Natural killer cell (primary cell): ENCODE measurements around the gene MED13. TPM values are rescaled to one million over a fixed set of nuclear protein-coding genes. Genes with fewer than 3 reads are reported as not detected.

Source experiments
- ATAC-seq, 3 donors: fragments of 150-1000 bp in 2 of 3; fragments of 200-7000 bp in 1 of 3; cut with Tn5 transposase; 1 replicate in 1 of 3; 2 replicates in 2 of 3; pipeline ENCODE4 v1.10.0; 2021; ENCODE audit warnings: mild to moderate bottlenecking in 2 of 3, moderate library complexity in 2 of 3
- DNase-seq, 2 donors: peaks; one replicate each; pipeline versions ENCODE4 v3.0.0 to v3.0.0-alpha.2; 2013 to 2021; ENCODE audit warnings: mixed read lengths in 1 of 2
- H3K27ac ChIP-seq: one replicate; pipeline ENCODE4 v1.5.1; 2013; ENCODE audit warnings: mild to moderate bottlenecking, low read length
- H3K27me3 ChIP-seq: one replicate; pipeline ENCODE4 v1.6.1; 2013; ENCODE audit warnings: low read length; ENCODE audit not compliant: control insufficient read depth, insufficient read depth
- H3K36me3 ChIP-seq: one replicate; pipeline ENCODE4 v1.6.1; 2013; ENCODE audit warnings: low read length; ENCODE audit not compliant: control insufficient read depth, insufficient read depth
- H3K4me1 ChIP-seq: one replicate; pipeline ENCODE4 v1.6.1; 2013; ENCODE audit warnings: low read length; ENCODE audit not compliant: control insufficient read depth, insufficient read depth
- H3K4me3 ChIP-seq: one replicate; pipeline ENCODE4 v1.5.1; 2013; ENCODE audit warnings: low read length
- H3K9me3 ChIP-seq: one replicate; pipeline ENCODE4 v1.6.1; 2013; ENCODE audit warnings: low read length; ENCODE audit not compliant: control insufficient read depth, insufficient read depth
- H3K27ac Mint-ChIP-seq, 2 donors: one replicate each; pipeline ENCODE4 v1.8.0; 2022; ENCODE audit warnings: mild to moderate bottlenecking in 2 of 2, mixed read lengths in 2 of 2, moderate library complexity in 1 of 2
- H3K27me3 Mint-ChIP-seq, 2 donors: one replicate each; pipeline ENCODE4 v1.8.0; 2022; ENCODE audit warnings: low read depth in 2 of 2, mixed read lengths in 2 of 2
- H3K36me3 Mint-ChIP-seq: one replicate; pipeline ENCODE4 v1.8.0; 2022; ENCODE audit warnings: mixed read lengths
- H3K4me1 Mint-ChIP-seq, 2 donors: one replicate each; pipeline ENCODE4 v1.8.0; 2022; ENCODE audit warnings: mixed read lengths in 2 of 2
- H3K4me3 Mint-ChIP-seq: one replicate; pipeline ENCODE4 v1.8.0; 2022; ENCODE audit warnings: mild to moderate bottlenecking, moderate library complexity, mixed read lengths
- H3K9me3 Mint-ChIP-seq, 2 donors: one replicate each; pipeline ENCODE4 v1.8.0; 2022; ENCODE audit warnings: mixed read lengths in 2 of 2
- WGBS: methylation state at CpG from one replicate; pipeline ENCODE4 v1.1.7; 2013; ENCODE audit warnings: missing lambda C conversion rate; ENCODE audit not compliant: insufficient coverage; 5-methylcytosine and 5-hydroxymethylcytosine counted together
- intact Hi-C: fragments of 100-400 bp; cut with micrococcal nuclease; formaldehyde crosslinking; loops from one replicate; pipeline ENCODE4 v1.14.2; 2022
- total RNA-seq, 4 donors: library from RNA; stranded (reverse); fragments of 120-200 nt in 1 of 4; gene quantifications; one replicate each; pipeline versions ENCODE4 v1.2.3 to v1.2.4, GENCODE V29; 2013 to 2022
- TF ChIP-seq, protein P1 (sequence below): fragments of 200-600 bp; IDR thresholded peaks from one replicate; pipeline ENCODE4 v1.8.0; 2022; ENCODE audit warnings: antibody characterized with exemption

MED13 gene
- total RNA-seq, 3 donors from 2014 or later (not counting 1 experiment from before 2014, with no cell fraction given): 107 to 122 (median 116) TPM

GRCh38 chr17:61981323-61981722, 83.8 kb downstream of the MED13 start:
- H3K27ac ChIP-seq: no peak overlapping the region
- ATAC-seq (no peak), DNase-seq (no peak)
- TF ChIP-seq, protein P1, sequence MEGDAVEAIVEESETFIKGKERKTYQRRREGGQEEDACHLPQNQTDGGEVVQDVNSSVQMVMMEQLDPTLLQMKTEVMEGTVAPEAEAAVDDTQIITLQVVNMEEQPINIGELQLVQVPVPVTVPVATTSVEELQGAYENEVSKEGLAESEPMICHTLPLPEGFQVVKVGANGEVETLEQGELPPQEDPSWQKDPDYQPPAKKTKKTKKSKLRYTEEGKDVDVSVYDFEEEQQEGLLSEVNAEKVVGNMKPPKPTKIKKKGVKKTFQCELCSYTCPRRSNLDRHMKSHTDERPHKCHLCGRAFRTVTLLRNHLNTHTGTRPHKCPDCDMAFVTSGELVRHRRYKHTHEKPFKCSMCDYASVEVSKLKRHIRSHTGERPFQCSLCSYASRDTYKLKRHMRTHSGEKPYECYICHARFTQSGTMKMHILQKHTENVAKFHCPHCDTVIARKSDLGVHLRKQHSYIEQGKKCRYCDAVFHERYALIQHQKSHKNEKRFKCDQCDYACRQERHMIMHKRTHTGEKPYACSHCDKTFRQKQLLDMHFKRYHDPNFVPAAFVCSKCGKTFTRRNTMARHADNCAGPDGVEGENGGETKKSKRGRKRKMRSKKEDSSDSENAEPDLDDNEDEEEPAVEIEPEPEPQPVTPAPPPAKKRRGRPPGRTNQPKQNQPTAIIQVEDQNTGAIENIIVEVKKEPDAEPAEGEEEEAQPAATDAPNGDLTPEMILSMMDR: no peak
- no peaks in the 10 kb centered on the region for H3K36me3 Mint-ChIP-seq
- H3K4me3 Mint-ChIP-seq: no peak overlapping the region
- H3K4me1 Mint-ChIP-seq: peaks cover 7 to 13% of the 10 kb centered on the region in 2 donors
- H3K27me3 Mint-ChIP-seq: no peaks in the 10 kb centered on the region
- no peaks in the 10 kb centered on the region for H3K4me1 ChIP-seq
- no peak overlapping the region for H3K27ac Mint-ChIP-seq
- no peaks in the 10 kb centered on the region for H3K9me3 ChIP-seq
- intact Hi-C loops: no loop called here
- H3K4me3 ChIP-seq: no peak overlapping the region
- H3K36me3 ChIP-seq: peaks cover 69% of the 10 kb centered on the region
- H3K27me3 ChIP-seq: no peaks in the 10 kb centered on the region
- no peaks in the 10 kb centered on the region for H3K9me3 Mint-ChIP-seq

DNA sequence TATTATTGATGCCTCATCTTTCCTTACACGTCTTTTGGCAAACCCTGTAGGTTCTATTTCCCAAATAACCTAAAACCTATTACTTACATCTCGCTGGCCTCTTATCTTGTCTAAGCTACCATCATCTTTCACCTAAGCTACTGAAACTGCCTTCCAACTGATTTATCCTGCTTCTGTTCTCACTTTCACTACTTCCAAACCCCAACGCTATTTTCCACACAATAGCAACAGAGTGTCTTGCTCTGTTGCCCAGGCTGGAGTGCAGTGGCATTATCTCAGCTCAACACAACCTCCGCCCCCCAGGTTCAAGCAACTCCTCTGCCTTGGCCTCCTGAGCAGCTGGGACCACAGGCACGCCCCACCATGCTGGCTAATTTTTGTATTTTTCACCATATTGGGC, 84.5 kb downstream of the MED13 start:
- WGBS: 98% methylated on average over 5 of the region's 5 CpGs
- Mint-ChIP-seq H3K9me3 (no peaks in the 10 kb centered on the region), H3K4me1 (peaks cover 7 to 17% of the 10 kb centered on the region in 2 donors), H3K4me3 (no peak overlapping the region), H3K27ac (peak overlapping the region in 1 of 2 donors; percentile 33), H3K27me3 (no peaks in the 10 kb centered on the region), H3K36me3 (no peaks in the 10 kb centered on the region)
- TF ChIP-seq, protein P1: no peak
- Histone ChIP-seq H3K9me3 (no peaks in the 10 kb centered on the region), H3K27ac (no peak overlapping the region), H3K27me3 (no peaks in the 10 kb centered on the region), H3K4me1 (no peaks in the 10 kb centered on the region), H3K4me3 (no peak overlapping the region), H3K36me3 (peaks cover 61% of the 10 kb centered on the region)
- ATAC-seq (no peak), DNase-seq (no peak)
- intact Hi-C loops: no loop called here

- no peak overlapping the region for H3K4me3 ChIP-seq
- Mint-ChIP-seq H3K27me3 (no peaks in the 10 kb centered on the region), H3K4me1 (peaks cover 4 to 16% of the 10 kb centered on the region in 2 donors), H3K36me3 (peaks cover 6% of the 10 kb centered on the region), H3K9me3 (no peaks in the 10 kb centered on the region), H3K27ac (peak overlapping the region; percentile 21 to 56), H3K4me3 (no peak overlapping the region)
- peaks cover 39% of the 10 kb centered on the region for H3K36me3 ChIP-seq
- ATAC-seq: no peak
- H3K9me3 ChIP-seq: no peaks in the 10 kb centered on the region
- DNase-seq: no peak
- H3K27ac ChIP-seq: no peak overlapping the region
- intact Hi-C loops: no loop called here
- H3K4me1 ChIP-seq: no peaks in the 10 kb centered on the region
- H3K27me3 ChIP-seq: no peaks in the 10 kb centered on the region
- WGBS: 97% methylated on average over 7 of the region's 7 CpGs
- TF ChIP-seq, protein P1: no peak
Observed at GRCh38 chr17:61974115-61974514, 91.0 kb downstream of the MED13 start.

- Mint-ChIP-seq H3K36me3 (peaks cover 6% of the 10 kb centered on the region), H3K4me3 (no peak overlapping the region), H3K9me3 (no peaks in the 10 kb centered on the region), H3K27ac (no peak overlapping the region), H3K4me1 (peaks cover 4 to 16% of the 10 kb centered on the region in 2 donors), H3K27me3 (no peaks in the 10 kb centered on the region)
- Histone ChIP-seq H3K9me3 (no peaks in the 10 kb centered on the region), H3K27ac (no peak overlapping the region), H3K36me3 (peaks cover 46% of the 10 kb centered on the region), H3K27me3 (no peaks in the 10 kb centered on the region), H3K4me3 (no peak overlapping the region), H3K4me1 (no peaks in the 10 kb centered on the region)
- DNase-seq (no peak), ATAC-seq (no peak)
- intact Hi-C loops: no loop called here
- TF ChIP-seq, protein P1: no peak
Observed at GRCh38 chr17:61972311-61972710, 92.8 kb downstream of the MED13 start.
